HG03103 (cell line): Measurements from ENCODE around the gene YY1AP1.
A peak's percentile ranks its signal among the peaks of the same experiment; 100 is the strongest.
"Not testable (repeated sequence)": the region's sequence is repeated elsewhere in the genome, so short reads cannot be mapped to it uniquely, and the experiment has no call there.

Source experiments
- ATAC-seq: cut with Tn5 transposase; IDR thresholded peaks from one replicate; pipeline ENCODE4 v1.9.1; 2021; ENCODE audit warnings: low read depth; ENCODE audit not compliant: unreplicated experiment

YY1AP1 gene, protein sequence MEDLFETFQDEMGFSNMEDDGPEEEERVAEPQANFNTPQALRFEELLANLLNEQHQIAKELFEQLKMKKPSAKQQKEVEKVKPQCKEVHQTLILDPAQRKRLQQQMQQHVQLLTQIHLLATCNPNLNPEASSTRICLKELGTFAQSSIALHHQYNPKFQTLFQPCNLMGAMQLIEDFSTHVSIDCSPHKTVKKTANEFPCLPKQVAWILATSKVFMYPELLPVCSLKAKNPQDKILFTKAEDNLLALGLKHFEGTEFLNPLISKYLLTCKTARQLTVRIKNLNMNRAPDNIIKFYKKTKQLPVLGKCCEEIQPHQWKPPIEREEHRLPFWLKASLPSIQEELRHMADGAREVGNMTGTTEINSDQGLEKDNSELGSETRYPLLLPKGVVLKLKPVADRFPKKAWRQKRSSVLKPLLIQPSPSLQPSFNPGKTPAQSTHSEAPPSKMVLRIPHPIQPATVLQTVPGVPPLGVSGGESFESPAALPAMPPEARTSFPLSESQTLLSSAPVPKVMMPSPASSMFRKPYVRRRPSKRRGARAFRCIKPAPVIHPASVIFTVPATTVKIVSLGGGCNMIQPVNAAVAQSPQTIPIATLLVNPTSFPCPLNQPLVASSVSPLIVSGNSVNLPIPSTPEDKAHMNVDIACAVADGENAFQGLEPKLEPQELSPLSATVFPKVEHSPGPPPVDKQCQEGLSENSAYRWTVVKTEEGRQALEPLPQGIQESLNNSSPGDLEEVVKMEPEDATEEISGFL

DNA sequence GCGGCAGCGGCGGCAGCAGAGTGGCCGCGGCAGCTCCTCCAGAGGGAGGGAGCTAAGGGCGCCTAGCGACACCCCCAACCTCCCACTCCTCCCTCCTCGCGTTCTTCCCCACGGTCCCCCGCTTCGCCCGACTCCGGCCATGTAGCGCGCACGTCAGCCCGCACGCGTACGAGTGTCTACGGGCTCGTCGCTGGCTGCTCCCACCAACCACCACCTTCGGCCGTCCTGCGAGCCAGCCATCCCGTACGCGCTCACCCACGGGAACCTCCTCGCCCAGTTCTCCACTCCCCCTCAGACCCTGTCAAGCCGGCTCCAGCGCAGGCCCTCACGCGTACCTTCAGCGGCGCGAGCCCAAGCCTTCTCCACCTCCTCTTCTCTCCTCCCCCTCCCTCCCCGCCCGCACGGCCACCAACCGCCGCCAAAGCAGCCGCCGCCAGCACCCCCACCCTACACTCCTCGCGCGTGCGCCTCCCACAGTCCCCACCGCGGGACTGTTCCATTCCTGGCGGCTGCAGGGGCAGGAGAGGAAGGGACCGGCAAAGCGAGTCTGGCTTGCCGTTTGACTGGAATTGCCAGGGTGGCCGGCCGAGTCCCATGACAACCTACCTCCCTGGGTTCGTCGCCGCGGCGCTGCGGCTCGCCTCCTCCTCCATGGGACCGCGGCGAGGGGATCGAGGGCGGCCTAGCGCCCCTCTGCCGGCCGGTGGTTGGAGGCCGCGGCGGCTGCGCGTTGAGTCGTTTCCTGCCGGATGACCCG, at the start of gene YY1AP1:
Gene YY1AP1, minus strand, starts transcription at position 451 of the 757 bp plus-strand sequence. CDS start 8,338 bp downstream, outside the sequence.
- peak; percentile 78 for ATAC-seq

DNA sequence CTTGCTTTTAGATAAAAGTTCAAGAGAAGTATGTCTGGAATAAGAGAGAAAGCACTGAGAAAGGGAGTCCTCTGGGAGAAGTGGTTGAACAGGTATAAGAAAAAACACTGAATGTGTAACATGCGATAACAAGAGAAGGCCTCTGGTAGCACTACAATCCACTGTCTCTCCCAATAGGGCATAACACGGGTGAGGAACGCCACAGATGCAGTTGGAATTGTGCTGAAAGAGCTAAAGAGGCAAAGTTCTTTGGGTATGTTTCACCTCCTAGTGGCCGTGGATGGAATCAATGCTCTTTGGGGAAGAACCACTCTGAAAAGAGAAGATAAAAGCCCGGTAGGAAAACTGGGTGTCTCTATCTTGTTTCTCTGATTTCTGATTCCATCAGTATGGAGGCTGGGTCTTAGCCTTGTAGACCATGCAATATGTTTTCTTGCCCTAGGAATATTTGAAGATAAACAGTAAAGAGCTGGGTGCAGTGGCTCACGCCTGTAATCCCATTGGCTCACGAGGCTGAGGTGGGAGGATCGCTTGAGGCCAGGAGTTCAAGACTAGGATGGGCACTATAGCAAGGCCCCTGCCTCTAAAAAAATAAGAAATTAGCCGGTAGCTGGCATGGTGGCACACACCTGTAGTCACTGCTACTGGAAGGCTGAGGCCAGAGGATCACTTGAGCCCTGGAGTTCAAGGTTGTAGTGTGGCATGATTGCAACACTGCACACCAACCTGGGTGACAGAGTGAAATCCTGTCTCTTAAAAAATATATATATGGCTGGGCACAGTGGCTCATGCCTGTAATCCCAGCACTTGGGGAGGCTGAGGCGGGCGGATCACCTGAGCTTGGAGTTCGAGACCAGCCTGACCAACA, 40.7 kb upstream of the YY1AP1 start:
- ATAC-seq = no peak

DNA sequence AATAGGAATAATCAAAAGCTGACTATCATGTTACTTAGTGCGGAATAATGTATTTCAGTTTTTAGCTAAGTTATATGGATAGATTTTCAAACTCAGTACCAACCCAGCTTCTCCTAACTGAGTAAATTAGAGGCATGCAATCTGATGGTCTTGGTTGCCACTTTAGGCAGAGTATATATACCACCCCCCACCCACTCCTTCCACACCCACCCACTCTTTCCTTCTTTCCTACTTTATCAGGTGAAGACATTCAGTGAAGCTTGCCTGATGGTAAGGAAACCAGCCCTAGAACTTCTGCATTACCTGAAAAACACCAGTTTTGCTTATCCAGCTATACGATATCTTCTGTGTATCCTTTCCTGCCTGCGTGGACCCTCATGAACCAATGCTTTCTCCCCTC, 36.6 kb upstream of the YY1AP1 start:
- no peak for ATAC-seq

DNA sequence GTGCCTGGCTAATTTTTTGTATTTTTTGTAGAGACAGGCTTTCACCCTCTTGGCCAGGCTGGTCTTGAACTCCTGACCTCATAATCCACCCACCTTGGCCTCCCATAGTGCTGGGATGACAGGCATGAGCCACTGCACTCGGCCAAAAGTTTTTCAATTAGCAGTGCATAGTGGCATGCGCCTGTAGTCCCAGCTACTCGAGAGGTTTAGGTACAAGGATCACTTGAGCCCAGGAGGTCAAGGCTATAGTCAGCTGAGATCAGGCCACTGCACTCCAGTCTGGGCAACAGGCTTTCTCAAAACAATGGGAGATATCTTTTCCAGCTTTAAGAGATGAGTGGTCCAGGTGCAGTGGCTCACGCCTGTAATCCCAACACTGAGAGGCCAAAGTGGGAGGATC, 31.1 kb upstream of the YY1AP1 start:
- no peak for ATAC-seq

DNA sequence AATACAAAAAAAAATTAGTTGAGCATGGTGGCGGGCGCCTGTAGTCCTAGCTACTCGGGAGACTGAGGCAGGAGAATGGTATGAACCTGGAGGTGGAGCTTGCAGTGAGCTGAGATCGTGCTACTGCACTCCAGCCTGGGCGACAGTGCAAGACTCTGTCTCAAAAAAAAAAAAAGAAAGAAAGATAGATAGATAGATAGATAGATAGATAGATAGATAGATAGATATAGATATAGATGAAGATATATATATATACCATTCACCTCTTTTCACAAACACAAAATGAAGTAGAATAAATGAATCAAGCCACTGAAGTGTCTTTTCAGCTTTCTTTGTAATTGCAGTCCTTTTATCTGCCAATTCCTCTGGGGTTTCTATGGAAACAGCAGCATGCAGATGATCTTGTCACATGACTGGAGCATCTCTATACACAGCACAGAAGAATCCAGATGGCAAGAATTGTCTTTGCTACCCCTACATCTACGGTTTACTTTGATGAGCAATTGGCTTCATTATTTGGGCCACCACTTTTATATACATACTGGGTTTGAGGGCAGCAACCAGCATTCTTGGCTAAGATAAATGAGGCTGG, 30.0 kb upstream of the YY1AP1 start:
- ATAC-seq = not testable (repeated sequence)

DNA sequence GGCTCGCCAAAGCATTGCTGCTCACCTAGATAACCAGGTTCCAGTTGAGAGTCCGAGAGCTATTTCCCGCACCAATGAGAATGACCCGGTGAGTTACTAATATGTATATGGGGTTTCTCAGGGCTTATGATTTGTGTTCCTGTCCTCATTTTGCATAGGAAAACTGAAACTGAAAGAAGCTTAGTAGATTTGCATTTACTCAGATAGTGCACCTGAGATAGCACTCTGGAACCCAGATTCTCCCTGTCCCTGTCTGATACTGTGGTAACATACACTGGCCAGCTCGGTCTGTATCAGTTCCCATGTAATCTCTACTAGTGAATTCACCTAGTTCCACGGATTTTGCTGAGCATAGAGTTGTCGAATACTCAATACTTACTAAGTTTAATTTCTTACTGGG, 28.5 kb upstream of the YY1AP1 start:
- no peak for ATAC-seq

DNA sequence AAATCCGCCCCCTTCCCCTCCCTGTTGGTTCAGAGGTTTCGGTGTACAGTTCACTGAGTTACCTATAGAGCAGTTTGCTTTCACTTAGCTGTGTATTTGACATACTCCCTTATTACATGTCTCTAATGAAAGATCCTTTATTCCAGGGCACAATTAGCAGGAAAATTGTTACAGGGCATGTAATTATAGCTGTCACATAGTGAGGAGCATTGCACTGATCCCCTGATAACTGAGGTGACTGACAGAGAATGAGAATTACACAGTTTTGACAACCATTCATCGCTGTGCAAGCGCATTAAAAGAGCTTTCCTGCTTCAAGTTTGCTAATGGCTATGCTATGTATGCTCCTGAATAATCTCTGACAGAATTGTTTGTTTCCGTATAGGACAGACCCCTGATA, 27.2 kb upstream of the YY1AP1 start:
- ATAC-seq = no peak

DNA sequence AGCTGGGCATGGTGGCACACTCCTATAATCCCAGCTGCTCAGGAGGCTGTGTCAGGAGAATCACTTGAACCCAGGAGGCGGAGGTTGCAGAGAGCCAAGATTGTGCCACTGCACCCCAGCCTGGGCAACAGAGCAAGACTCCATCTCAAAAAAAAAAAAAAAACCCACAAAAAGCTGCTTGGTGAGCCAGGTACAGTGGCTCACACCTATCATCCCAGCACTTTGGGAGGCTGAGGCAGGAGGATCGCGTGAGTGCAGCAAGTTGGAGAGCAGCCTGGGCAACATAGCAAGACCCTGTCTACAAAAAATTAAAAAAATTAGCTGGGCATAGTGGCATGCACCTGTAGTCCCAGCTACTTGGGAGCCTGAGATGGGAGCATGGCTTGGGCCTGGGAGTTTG, 26.5 kb upstream of the YY1AP1 start:
- not testable (repeated sequence) for ATAC-seq

DNA sequence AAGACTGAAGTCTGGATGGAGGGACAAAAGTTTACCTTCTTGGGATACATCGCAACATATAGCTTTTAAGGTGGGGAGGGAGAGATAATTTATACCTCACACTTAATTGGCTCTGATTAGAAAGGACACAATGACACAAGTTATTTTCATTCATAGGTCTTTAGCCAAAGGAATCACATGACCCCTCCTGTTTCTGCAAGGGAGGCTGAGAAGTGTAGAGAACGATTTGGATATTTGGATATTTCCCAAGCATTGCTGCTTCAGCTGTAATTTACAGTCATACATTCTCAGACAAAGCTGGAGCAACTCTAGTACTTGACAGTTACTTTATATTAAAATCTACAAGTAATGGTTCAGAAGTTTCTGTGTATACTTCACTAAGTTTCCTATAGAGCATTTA, 24.5 kb upstream of the YY1AP1 start:
- ATAC-seq = no peak

DNA sequence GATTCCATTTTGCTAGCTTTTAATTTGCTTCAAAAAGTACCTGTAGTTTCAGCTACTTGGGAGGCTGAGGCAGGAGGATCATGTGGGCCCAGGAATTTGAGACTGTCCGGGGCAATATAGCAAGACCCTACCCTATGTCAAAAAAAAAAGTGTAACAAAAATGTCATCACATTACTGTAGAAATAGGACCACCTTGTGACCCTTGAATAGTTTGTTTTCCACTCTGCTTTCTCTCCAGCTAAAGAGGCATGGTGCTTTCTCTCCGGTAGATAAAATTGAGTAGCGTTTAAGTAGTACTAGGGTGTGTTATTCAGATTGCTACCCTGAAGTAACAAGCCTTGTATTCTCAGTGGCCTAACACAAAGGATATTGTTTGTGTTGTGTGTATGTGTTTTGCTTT, 24.1 kb upstream of the YY1AP1 start:
- not testable (repeated sequence) for ATAC-seq

DNA sequence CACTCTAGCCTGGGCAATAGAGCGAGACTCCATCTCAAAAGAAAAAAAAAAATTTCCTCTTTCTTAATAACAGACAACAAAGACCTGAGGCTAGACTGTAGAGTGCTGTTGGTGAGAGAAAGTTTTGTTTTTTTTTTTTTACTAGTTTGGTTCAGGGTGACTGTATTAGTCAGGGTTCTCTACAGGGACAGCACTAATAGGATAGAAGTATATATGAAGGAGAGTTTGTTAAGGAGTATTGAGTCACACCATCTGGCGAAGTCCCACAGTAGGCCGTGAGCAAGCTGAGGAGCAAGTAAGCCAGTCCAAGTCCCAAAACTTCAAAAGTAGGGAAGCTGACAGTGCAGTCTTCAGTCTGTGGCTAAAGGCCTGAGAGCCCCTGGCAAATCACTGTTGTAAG, 22.9 kb upstream of the YY1AP1 start:
- not testable (repeated sequence) for ATAC-seq

DNA sequence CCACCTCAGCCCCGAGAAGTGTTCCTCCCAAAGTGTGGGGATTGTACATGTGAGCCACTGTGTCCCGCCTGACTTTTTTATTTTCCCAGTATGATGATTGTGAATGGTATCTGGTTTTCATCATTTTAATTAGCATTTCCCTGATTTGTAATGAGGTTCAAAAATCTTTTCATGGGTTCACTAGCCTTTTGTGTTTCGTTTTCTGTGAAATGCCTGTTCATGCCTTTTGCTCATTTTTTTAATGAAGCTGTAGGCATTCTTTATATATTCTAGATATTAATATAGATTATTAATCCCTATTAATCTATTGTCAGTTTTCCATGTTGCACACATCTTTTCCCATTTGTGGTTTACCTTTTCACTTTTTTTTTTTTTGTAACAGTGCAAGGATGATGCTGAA, 20.8 kb upstream of the YY1AP1 start:
- ATAC-seq = no peak

DNA sequence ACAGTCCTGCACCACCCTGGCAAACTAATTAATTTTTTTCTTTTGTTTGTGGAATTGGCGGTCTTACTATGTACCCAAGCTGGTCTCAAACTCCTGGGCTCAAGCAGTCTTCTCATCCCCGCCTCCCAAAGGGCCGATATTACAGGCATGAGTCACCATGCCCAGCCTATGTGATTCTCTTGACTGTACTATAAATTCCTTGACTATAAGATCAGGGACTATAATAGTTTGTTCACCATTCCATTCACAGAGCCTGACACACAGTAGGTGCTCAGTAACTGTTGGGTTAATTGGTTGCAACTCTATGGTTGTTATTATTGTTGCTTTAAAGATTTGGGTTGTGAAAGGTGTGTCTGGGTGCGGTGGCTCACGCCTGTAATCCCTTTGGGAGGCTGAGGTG, 17.6 kb upstream of the YY1AP1 start:
- ATAC-seq = no peak

DNA sequence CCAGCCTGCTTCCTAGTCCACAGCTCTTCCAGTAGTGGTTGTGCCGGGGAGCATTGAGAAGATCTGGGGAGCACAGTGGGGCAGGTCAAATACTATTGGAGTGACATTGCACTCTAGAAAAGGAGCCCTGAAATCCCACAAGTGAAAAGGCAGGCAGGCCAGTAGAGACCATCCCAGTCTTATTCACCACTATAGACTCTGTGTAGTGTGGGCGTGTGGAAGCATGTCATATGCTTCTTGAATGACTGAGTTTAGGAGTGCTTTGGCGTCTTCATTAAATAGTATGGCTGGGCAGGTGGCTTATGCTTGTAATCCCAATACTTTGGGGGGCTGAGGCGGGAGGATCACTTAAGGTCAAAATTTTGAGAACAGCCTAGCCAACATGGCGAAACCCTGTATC, 15.8 kb upstream of the YY1AP1 start:
- ATAC-seq = not testable (repeated sequence)

DNA sequence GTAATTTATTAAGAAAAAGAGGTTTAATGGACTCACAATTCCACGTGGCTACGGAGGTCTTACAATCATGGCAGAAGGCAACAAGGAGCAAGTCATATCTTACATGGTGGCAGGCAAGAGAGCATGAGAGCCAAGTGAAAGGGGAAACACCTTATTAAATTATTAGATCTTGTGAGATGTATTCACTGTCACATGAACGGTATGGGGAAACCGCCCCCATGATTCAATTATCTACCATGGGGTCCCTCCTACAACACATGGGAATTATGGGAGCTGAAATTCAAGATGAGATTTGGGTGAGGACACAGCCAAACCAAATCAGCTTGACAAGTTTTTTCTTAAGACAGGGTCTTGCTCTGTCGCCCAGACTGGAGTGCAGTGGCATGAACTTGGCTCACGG, 14.6 kb upstream of the YY1AP1 start:
- ATAC-seq = no peak

DNA sequence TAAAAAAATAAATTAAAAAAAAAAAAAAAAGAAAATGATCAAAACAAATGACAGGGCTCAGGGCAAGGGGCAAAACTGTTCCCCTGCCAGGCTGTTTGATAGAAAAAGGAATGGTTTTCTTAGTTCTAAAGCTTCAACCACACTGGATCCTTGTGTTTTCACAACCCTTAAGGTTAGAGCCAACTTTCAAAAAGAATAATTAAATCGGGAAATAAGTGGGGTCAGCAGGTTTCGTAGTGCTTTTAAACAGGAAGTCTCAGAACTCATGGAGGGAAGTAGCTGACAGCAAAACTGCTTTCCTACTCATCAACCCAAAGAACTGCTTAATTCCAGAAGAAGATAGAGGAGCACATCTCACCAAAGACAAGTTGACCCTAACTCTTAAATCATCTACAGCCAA, 13.1 kb upstream of the YY1AP1 start:
- not testable (repeated sequence) for ATAC-seq

DNA sequence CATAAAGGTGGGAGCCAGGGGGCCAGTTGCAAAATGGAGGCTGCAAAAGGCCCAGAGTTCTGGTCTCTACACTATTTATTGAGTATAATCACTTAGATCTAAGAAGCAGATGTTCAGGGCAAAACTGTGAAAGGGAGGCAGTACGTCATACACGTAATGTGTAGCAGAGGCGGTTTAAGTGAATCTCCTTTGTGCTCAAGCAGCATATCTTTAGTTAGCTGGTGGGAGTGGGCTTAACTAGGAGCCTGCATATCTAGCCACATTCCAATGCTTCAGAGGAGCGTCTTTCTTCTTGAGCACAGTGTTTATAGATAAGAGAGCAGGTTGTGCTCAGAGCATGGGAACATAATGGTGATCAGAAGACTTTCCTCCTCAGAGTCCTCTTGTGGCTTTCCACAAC, 10.5 kb upstream of the YY1AP1 start:
- not testable (repeated sequence) for ATAC-seq

DNA sequence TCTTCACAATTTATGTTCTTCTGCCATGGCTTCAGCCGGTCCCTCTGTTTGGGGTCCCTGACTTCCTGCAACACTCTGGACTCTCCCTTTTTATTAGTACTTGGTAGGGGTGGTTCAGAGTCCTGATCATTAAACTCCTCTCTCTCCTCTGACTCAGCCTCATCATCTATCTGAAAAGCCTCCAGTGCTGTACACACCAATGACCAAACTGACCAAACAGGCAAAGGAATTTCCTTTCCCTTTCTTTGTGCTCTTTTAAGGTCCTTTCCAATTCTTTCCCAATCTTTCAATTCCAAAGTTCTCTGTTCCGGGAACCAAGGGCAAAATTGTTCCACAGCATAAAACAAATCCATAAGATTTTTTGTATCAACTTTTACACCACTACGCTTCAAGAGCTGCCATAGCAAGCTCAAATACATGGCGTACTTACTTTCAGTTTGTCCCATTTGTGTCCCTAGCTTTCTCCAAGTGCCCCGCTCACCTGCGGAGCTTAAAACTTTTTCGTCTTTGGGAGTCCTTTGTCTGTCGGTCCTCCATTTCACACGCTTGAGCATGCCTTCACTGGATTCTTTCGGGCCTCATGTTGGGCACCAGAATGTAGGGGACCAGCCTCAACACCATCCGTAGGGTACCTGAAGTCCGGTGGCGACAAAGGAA, 9.9 kb upstream of the YY1AP1 start:
- ATAC-seq = no peak

DNA sequence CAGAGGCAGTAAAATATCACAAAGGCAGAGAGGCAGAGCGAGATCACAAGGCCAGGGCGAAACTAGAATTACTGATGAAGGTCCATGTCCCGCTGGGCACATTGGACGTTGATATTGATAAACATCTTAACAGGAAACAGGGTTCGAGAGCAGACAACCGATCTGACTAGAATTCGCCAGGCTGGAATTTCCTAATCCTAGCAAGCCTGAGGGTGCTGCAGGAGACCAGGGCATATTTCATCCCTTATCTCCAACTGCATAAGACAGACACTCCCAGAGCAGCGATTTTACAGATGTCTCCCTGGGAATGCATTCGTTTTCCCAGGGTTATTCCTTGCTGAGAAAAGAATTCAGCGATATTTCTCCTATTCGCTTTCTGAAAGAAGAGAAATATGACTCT, 9.0 kb upstream of the YY1AP1 start:
- ATAC-seq = not testable (repeated sequence)
